ENCODE measurements around the gene EFCAB9.
A peak's percentile ranks its signal among the peaks of the same experiment; 100 is the strongest.

EFCAB9 gene

DNA sequence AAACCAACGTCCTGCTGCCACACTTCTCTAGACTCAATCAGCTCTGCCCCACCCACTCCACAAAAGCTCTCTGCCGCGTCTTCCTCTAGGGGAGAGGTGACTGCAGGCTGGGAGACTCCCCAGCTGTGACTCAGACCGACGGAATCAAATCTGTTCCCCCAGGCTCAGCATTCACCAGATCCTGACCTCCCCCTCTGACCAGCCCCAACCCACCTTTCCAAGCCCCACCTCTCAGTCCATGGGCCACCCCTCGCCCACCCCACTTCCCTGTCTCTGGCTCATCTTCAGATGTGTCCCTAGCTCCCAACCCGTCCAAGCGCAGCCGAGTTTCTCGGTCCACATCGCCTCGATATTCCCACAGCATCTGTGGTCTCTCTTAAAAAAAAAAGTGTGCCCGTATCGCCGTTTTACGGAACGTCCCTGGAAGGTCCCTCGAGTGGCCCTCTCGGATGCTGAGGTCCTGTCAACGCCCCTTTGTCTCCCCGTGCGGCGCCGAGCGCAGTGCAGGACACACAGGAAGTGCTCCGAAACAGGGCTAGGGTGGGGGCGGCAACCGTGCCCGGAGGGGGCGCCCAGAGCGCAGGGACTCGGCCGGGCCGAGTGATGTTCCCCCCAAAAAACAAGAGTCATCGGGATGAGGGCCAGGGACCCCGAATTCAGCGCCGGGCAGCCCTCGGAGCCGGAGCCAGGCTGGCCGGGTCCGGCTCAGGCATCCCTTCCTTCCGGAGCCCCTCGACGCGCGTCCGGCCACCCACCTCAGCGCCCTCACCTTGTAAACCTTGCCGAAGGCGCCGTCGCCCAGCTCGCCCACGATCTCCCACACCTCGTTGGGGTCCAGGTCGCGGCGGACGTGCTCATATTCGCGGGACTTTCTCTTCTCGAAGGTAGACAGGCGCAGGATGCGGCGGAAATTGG is 6.6 kb upstream of the EFCAB9 start:
- peak; percentile 46; the same call in 1 of the 2 replicates for TF ChIP-seq SIN3A (IDR thresholded peaks at IDR 0.05; ENCODE audit: borderline replicate concordance, insufficient read depth, low read length)
- TF ChIP-seq POLR2AphosphoS5 (IDR thresholded peaks at IDR 0.05; ENCODE audit: low read depth, low read length): no peak

DNA sequence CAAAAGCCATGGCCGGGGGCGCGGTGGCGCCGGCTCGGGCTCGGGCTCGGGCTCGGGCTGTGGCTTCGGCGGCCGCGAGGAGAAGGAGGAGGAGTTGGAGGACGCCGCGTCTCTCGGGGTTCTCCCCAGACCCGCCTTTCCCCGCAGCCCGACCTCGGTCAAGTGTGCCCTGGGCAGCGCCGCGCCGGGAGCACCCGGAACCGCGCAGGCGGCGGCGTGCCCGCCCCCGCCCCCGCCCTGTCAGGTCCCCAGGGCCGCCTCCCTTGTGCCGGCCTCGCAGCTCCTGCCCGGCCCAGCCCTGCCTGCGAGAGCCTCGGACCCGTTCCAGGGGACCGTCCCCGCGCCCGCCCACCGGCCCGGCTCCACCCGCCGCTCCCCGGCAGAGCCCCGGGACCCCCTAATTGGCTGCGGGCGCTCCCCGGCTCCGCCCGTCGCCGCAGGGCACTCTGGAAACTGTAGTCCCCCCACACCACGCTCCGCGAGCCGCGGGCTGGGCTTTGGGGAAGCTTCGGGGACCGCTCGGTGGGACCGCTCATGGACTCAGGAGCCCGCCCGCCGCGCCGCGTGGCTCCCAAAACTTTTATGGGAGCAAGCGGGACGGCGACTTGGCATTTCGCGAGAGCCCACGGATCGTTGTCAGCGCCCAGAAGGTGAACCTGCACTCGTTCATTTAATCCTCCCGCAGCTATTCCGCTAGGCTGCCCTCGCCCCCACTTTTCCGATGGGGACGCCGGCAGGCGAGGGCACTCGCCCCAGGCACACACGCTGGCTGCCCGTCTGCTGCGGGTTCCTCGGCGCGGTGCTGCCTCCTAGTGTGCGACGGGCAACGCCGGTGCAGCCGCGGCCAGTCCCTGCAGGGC is 5.7 kb upstream of the EFCAB9 start, which contains the start of gene STK10:
Gene STK10 (minus strand): TSS at position 192 of the 860 bp plus-strand sequence. CDS start 182 bp downstream, at position 10.
- TF ChIP-seq TAF1 (IDR thresholded peaks at IDR 0.05; ENCODE audit: borderline replicate concordance, insufficient read depth, low read length) (no peak), FOXP2 (optimal IDR thresholded peaks at IDR 0.05; ENCODE audit: borderline replicate concordance, extremely low read depth, extremely low read length, insufficient read depth) (peak; percentile 92), SIN3A (IDR thresholded peaks at IDR 0.05; ENCODE audit: borderline replicate concordance, insufficient read depth, low read length) (peak; percentile 34; the same call in 1 of the 2 replicates), POLR2AphosphoS5 (IDR thresholded peaks at IDR 0.05; ENCODE audit: low read depth, low read length) (peak; percentile 37; the same call in 1 of the 2 replicates)

DNA sequence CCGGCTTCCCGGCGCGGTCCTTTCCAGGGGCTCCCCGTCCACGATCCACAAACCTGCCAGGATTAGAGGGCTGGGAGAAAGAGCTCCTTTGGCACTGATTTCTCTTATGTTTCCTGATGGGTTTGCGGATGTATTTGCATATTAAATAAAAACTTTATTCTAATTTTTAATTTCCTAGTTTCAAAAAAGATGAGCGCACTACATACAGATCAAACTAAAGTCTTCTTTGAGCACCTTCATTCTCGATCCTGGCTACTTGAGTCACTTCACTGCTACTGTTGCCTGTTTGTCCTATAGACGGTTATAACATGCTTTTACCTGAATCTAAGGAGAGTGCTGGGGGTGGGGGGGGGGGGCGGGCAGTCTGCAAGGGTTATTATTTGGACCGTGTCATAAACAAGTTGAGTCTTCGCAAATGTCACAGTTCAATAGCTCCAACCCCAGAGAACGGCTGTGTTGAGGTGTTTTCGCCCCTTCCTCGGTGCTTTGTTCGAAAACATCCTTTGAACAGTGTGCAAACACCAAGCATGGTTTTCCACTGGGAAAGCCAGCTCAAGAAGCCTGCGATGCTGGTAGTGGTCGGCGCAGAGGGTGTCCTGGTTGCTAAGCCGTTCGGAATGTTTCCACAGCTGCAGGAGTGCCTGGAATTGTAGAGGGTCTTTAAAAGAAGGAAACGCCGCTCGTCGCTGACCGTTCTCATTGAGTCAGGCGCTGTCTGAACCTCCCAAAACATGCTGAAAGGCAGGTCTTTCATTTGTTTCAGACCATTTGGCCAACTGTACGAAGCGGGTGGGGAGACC is 4.9 kb upstream of the EFCAB9 start:
- no peak for TF ChIP-seq POLR2AphosphoS5 (IDR thresholded peaks at IDR 0.05; ENCODE audit: low read depth, low read length)
- TF ChIP-seq TAF1 (IDR thresholded peaks at IDR 0.05; ENCODE audit: borderline replicate concordance, insufficient read depth, low read length): no peak
- TF ChIP-seq, protein P1, sequence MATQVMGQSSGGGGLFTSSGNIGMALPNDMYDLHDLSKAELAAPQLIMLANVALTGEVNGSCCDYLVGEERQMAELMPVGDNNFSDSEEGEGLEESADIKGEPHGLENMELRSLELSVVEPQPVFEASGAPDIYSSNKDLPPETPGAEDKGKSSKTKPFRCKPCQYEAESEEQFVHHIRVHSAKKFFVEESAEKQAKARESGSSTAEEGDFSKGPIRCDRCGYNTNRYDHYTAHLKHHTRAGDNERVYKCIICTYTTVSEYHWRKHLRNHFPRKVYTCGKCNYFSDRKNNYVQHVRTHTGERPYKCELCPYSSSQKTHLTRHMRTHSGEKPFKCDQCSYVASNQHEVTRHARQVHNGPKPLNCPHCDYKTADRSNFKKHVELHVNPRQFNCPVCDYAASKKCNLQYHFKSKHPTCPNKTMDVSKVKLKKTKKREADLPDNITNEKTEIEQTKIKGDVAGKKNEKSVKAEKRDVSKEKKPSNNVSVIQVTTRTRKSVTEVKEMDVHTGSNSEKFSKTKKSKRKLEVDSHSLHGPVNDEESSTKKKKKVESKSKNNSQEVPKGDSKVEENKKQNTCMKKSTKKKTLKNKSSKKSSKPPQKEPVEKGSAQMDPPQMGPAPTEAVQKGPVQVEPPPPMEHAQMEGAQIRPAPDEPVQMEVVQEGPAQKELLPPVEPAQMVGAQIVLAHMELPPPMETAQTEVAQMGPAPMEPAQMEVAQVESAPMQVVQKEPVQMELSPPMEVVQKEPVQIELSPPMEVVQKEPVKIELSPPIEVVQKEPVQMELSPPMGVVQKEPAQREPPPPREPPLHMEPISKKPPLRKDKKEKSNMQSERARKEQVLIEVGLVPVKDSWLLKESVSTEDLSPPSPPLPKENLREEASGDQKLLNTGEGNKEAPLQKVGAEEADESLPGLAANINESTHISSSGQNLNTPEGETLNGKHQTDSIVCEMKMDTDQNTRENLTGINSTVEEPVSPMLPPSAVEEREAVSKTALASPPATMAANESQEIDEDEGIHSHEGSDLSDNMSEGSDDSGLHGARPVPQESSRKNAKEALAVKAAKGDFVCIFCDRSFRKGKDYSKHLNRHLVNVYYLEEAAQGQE (IDR thresholded peaks at IDR 0.05; ENCODE audit: insufficient read depth in 1 of 2, low read depth in 2 of 2, low read length in 2 of 2): no peak
- no peak for TF ChIP-seq SIN3A (IDR thresholded peaks at IDR 0.05; ENCODE audit: borderline replicate concordance, insufficient read depth, low read length)
- TF ChIP-seq FOXP2 (optimal IDR thresholded peaks at IDR 0.05; ENCODE audit: borderline replicate concordance, extremely low read depth, extremely low read length, insufficient read depth): no peak

DNA sequence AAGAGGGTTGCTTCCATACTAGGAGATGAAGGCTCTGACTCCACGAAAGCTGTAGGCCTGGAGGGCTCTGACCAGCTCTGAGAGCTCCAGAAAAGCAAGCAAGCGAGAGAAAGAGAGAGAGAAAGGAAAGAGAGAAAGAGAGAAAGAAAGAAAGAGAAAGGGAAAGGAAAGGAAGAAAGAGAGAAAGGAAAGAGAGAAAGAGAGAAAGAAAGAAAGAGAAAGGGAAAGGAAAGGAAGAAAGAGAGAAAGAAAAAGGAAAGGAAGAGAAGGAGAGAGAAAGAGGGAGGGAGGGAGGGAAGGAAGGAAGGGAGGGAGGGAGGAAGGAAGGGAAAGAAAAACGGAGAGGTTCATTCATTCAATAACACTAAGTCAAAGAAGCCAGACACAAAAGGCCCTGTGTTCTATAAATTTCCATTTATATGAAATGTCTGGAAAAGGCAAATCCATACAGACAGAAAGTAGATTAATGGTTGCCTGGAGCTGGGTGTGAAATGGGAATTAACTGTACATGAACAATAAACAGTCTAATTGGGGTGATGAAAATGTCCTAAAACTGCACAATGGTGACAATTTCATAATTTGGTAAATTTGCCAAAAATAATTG is 4.2 kb upstream of the EFCAB9 start:
- TF ChIP-seq FOXP2 (optimal IDR thresholded peaks at IDR 0.05; ENCODE audit: borderline replicate concordance, extremely low read depth, extremely low read length, insufficient read depth) (no peak), TAF1 (IDR thresholded peaks at IDR 0.05; ENCODE audit: borderline replicate concordance, insufficient read depth, low read length) (no peak), POLR2AphosphoS5 (IDR thresholded peaks at IDR 0.05; ENCODE audit: low read depth, low read length) (no peak), SIN3A (IDR thresholded peaks at IDR 0.05; ENCODE audit: borderline replicate concordance, insufficient read depth, low read length) (no peak)
- TF ChIP-seq, protein P1 (IDR thresholded peaks at IDR 0.05; ENCODE audit: insufficient read depth in 1 of 2, low read depth in 2 of 2, low read length in 2 of 2): no peak

DNA sequence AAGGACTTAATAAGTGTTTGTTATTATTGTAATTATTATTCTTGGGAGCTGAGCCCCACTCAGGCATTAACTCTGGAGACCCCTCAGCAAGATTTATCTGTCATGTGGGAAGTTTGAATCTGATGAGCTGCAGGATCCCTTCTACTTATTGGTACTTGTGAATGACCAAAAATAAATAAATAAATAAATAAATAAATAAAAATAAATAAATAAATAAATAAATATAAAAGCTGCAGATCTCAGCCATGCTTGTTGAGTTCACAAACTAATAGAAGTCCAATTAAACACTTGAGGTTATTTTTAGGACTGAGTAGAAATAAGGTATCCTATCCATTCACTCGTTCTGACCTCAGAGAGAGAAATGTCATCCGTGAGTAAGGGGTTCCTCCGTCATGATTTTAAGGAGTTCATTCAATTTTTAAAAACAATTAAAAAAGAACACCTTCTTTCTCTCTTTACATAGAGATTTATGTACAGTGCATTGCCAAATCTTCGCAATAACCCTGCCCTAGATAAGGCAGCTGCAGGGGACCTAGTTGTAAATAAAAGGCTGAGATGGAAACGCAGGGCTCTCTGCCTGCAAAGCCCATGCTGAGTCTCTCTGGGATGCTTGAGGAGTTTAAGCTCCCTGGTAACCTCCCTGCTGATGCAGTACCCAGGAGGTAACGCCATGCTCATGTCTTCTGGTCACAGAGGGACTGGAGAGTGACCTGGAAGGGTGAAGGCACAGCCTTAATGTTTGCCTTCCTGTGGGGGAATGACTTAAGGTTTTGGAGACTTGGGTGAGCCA is 1.2 kb downstream of the EFCAB9 start:
- TF ChIP-seq POLR2AphosphoS5 (IDR thresholded peaks at IDR 0.05; ENCODE audit: low read depth, low read length) (no peak), SIN3A (IDR thresholded peaks at IDR 0.05; ENCODE audit: borderline replicate concordance, insufficient read depth, low read length) (no peak), TAF1 (IDR thresholded peaks at IDR 0.05; ENCODE audit: borderline replicate concordance, insufficient read depth, low read length) (no peak), FOXP2 (optimal IDR thresholded peaks at IDR 0.05; ENCODE audit: borderline replicate concordance, extremely low read depth, extremely low read length, insufficient read depth) (no peak)
- TF ChIP-seq, protein P1 (IDR thresholded peaks at IDR 0.05; ENCODE audit: insufficient read depth in 1 of 2, low read depth in 2 of 2, low read length in 2 of 2): no peak

Data from PFSK-1 (cell line).